GM19025 (cell line): ENCODE measurements around the gene SCG3.

Experiments used
- ATAC-seq: cut with Tn5 transposase; IDR thresholded peaks from one replicate; pipeline ENCODE4 v1.9.1; 2021; ENCODE audit warnings: mild to moderate bottlenecking, low read depth, moderate library complexity; ENCODE audit not compliant: unreplicated experiment

SCG3 gene

DNA sequence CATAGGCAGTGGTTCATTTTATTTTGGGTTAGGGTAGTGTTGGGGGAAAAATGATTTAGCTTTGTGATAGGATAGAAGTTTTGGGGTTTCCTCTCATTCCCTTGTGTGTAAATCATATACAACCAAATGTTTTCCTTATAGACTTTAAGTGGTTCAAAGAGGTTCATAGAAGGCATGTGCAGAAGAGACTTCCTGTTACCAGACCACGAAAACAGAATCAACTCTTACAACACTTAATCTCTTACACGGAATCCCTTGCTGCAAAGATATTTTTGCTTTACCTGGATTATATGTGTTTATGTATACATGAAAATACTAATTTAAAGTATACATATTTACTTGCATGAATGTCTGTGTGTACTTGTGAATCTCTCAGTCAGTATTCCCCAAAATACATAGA lies 73.0 kb downstream of the SCG3 start:
- ATAC-seq, result no peak

DNA sequence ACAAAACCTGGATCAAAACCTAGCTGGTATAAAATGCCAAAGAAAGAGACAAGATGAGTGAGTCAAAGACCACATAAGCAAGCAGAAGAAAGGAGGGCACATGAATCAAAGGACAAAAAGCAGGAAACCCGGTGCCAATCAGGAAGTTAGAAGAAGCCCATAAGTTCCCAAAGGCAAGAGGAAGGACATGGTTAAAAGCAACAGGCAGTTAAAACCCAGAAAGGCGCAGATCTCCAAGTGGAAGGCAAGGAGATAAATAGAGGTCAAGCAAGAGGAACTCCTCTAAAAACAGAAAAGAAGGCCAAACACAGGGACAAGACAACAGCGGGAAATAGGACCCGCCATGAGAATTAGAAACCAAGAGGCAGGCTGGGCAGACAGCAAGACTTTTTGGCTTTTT lies 74.5 kb downstream of the SCG3 start:
- ATAC-seq, result no peak

DNA sequence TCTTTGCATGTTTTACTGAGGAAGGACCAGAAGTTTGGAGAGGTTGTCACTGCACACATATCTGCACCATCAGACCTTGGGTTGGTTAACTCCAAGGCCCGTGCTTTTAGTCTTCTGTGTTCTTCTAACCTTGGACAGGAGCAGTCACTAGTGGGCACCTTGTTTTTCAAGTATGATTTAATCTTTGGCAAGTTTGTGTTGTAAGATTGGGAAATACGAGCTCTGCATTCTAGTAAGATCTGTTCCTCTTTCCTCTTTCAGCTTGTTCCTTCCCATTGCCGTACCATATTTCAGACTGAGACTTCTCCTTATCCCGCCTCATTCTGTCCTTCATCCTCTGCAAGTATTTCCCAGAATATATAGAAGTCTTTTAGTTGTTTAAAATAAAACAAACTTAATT lies 75.2 kb downstream of the SCG3 start:
- no peak for ATAC-seq

DNA sequence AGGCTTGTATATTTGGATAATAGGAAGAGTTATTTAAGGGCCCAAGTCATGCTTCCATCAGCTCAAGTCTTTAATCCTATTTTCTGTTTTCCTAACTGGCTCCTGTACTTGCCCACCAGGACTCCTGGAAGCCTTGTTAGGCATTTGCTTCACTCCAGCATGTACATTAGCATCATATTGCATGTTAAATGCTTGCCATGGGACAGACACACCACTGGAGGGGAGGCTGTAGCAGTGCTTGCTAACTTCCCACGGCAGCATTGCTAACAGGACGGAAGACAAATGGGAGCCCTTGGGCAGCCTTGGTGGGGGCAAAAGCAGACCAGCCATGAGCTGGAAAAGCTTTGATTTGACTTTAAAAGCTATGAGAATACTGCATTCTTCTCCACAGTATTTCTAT lies 76.1 kb downstream of the SCG3 start:
- ATAC-seq, result no peak

DNA sequence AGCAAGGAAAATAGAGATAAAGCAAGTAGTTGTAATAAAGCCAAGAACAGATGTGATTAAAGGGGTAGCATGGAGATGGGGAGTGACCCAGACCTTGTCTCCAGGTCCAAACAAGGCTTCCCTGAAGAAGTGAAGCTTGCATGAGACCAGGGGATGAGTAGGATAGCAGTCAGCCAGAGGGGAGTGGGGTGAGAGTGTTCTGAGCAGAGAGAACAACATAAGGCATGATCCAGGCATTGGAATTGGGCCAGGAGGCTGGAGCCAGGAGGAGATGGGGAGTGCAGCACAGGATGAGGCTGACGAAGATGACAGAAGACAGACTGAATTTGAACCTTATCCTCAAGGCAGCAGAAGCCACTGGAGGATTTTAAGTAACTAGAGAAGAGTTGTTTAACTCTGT lies 77.3 kb downstream of the SCG3 start:
- no peak for ATAC-seq

DNA sequence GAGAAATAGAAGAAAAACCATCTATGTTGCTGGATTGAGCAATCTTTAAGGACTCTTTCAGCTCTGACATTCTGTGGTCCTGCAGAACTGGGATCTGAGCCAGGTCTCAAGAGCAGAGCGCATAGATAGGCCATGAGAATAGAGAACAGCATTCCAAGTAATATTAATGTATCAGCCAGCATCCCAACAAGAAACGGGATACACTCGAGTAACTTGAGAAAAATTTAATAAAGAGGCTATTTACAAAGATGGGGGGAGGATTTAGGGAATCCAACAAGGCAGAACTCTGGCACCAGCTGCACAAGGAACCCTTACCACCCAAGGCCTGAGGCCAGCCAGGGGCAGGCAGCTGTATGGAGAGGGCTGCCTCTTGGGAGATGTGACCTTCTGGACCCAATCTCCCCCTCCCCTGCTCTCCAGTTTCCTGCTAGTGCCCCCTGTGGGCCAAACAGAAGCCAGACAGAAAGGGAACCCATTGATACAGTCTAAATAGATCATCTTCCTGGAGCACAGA lies 78.3 kb downstream of the SCG3 start:
- no peak for ATAC-seq

DNA sequence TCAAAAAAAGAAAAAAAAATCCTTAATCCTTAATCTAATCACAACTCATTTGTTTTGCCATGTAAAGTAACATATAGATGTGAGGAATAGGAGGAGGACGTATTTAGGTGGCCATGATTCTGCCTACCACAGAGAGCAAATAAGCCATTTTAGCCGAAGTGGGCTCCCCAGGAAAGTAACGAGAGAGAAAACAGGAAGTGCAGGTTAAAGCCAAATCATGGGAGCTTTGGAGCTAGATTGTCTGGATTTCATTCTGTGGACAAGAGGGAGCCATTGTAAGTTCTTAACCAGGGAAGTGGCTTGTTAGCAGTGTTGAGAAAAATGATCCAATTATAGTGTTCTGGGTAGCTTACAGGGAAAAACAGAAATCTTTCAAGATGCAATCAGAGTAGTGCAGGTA lies 79.5 kb downstream of the SCG3 start:
- no peak for ATAC-seq

DNA sequence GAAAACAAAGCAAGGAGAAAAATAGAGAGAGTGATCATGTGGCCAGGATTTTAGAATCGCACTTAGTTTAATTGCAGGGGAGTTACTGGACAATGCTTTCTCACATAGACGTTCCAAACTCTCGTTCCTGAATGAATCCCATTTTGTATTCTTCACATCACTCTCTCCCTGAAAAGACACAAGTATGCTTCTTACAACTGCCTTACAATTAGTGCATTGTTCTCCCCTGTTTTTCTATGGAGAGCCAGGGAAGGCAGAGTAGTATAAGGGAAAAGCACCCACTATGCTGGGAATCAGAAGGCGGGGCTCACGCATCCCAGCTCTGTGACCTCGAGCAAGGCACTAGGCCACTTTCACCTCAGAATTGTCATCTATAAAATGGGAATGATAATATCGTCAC lies 84.4 kb downstream of the SCG3 start:
- no peak for ATAC-seq

DNA sequence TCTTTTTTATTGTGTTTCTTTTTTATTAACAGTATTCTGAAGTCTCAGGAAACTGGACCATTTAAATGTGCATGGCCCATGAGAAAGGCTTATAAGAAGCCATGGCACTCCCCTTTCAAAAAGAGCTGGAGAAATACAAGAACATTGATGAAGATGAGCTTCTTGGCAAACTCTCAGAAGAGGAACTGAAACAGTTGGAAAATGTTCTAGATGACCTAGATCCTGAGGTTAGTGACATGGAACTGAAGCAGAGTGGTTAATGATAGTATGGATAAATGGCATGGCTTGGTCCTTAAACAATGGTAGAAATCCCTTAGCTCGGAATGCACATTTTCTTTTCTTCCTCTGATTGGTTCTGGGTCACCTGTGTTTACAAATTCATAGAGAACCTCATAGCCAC lies 85.0 kb downstream of the SCG3 start:
- no peak for ATAC-seq

DNA sequence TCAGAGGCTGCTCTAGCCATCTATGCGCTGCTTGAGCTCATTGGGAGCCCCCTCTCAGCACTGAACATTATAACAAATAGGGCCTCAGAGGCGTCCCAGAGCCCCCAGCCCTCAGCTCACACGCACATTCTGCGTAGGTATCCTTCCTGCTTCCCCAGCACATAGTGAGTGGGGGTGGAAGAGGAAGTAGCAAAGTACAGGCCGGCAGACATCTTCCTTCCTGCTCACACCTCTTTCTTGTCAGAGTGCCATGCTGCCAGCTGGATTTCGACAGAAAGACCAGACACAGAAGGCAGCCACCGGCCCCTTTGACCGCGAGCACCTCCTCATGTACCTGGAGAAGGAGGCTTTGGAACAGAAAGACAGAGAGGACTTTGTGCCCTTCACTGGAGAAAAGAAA lies 86.7 kb downstream of the SCG3 start:
- ATAC-seq, result no peak
